Neutrophil (primary cell): ENCODE data around the gene EDIL3.

Source experiments
- H3K27ac ChIP-seq: fragments of 200-600 bp; sonication (generic); 2 replicates; pipeline ENCODE4 v1.5.1; 2016; ENCODE audit warnings: mild to moderate bottlenecking, moderate library complexity
- H3K27me3 ChIP-seq: fragments of 200-600 bp; sonication (generic); 2 replicates; pipeline ENCODE4 v1.6.0; 2016; ENCODE audit warnings: mild to moderate bottlenecking
- H3K36me3 ChIP-seq: fragments of 200-600 bp; sonication (generic); 2 replicates; pipeline ENCODE4 v1.5.1; 2017
- H3K4me1 ChIP-seq, 2 experiments: fragments of 200-600 bp in 1 of 2; sonication (generic) in 1 of 2; 1 replicate in 1 of 2; 2 replicates in 1 of 2; pipeline versions ENCODE4 v1.5.1 to v1.6.1; 2013 to 2016; ENCODE audit warnings: low read depth in 1 of 2, low read length in 1 of 2, mild to moderate bottlenecking in 1 of 2, moderate library complexity in 1 of 2; ENCODE audit not compliant: control insufficient read depth in 1 of 2, insufficient read depth in 1 of 2
- H3K4me3 ChIP-seq, 2 experiments: fragments of 200-600 bp in 1 of 2; sonication (generic) in 1 of 2; 1 replicate in 1 of 2; 2 replicates in 1 of 2; pipeline ENCODE4 v1.5.1; 2013 to 2016; ENCODE audit warnings: low read depth in 1 of 2, low read length in 1 of 2, mild to moderate bottlenecking in 1 of 2, moderate library complexity in 1 of 2
- H3K9me3 ChIP-seq: fragments of 200-600 bp; sonication (generic); 2 replicates; pipeline ENCODE4 v1.5.1; 2016
- CTCF ChIP-seq: fragments of 200-600 bp; sonication (generic); IDR thresholded peaks from 2 replicates; pipeline ENCODE4 v1.5.1; 2016; ENCODE audit warnings: antibody characterized with exemption

EDIL3 gene

GRCh38 chr5:83900306-83900705 is 484.4 kb downstream of the EDIL3 start:
- Histone ChIP-seq H3K9me3 (no peaks in the 10 kb centered on the region), H3K27ac (no peak overlapping the region), H3K27me3 (no peaks in the 10 kb centered on the region), H3K4me3 (no peak overlapping the region), H3K36me3 (no peaks in the 10 kb centered on the region), H3K4me1 (no peaks in the 10 kb centered on the region)
- no peak for TF ChIP-seq CTCF

GRCh38 chr5:83899326-83899970 is 485.2 kb downstream of the EDIL3 start:
- Histone ChIP-seq H3K27ac (no peak overlapping the region), H3K36me3 (no peaks in the 10 kb centered on the region), H3K4me1 (no peaks in the 10 kb centered on the region), H3K4me3 (no peak overlapping the region), H3K9me3 (no peaks in the 10 kb centered on the region), H3K27me3 (no peaks in the 10 kb centered on the region)
- TF ChIP-seq CTCF, result no peak

- no peaks in the 10 kb centered on the region for H3K9me3 ChIP-seq
- no peak overlapping the region for H3K4me3 ChIP-seq
- H3K36me3 ChIP-seq, result no peaks in the 10 kb centered on the region
- no peak overlapping the region for H3K27ac ChIP-seq
- no peaks in the 10 kb centered on the region for H3K27me3 ChIP-seq
- no peaks in the 10 kb centered on the region for H3K4me1 ChIP-seq
- no peak for TF ChIP-seq CTCF
Observed at GRCh38 chr5:83895860-83896259, 488.8 kb downstream of the EDIL3 start.

GRCh38 chr5:83891261-83891660 is 493.4 kb downstream of the EDIL3 start:
- TF ChIP-seq CTCF, result no peak
- Histone ChIP-seq H3K27ac (no peak overlapping the region), H3K27me3 (no peaks in the 10 kb centered on the region), H3K9me3 (no peaks in the 10 kb centered on the region), H3K4me1 (no peaks in the 10 kb centered on the region), H3K4me3 (no peak overlapping the region), H3K36me3 (no peaks in the 10 kb centered on the region)
